ENCODE data around the gene REV1. TPM values are rescaled to one million over a fixed set of nuclear protein-coding genes. Genes with fewer than 3 reads are reported as not detected.

Gene REV1
- total and polyA plus RNA-seq, 2 of the 13 experiments (the other 11 are each of a cell fraction or from before 2014, with no cell fraction given) = 49.1 to 71.8 TPM

- TF ChIP-seq ZBTB40 (IDR thresholded peaks at IDR 0.05) (no peak), ZBTB40 (CRISPR knock-in tag; IDR thresholded peaks at IDR 0.05) (no peak), FIP1L1 (IDR thresholded peaks at IDR 0.05; ENCODE audit: borderline replicate concordance, insufficient read depth, low read depth, low read length) (no peak), MBD4 (IDR thresholded peaks at IDR 0.05; ENCODE audit: borderline replicate concordance, low read length) (0 out of 2 replicates have a peak, but pooled peaks have one; percentile 10), ZNF124 (CRISPR knock-in tag; IDR thresholded peaks at IDR 0.05) (no peak), ZFP36L1 (CRISPR knock-in tag; IDR thresholded peaks at IDR 0.05) (peak; percentile 76; the same call in 1 of the 2 replicates), ZNF792 (CRISPR knock-in tag; IDR thresholded peaks at IDR 0.05) (no peak), NFAT5 (CRISPR knock-in tag; IDR thresholded peaks at IDR 0.05) (no peak), ZBTB26 (CRISPR knock-in tag; IDR thresholded peaks at IDR 0.05; ENCODE audit: borderline replicate concordance) (no peak), SNAPC2 (CRISPR knock-in tag; IDR thresholded peaks at IDR 0.05) (no peak), FOXP1 (IDR thresholded peaks at IDR 0.05) (no peak), FOXP1 (CRISPR knock-in tag; IDR thresholded peaks at IDR 0.05) (no peak), ZMYM4 (CRISPR knock-in tag; IDR thresholded peaks at IDR 0.05) (no peak; the same call in 1 of the 2 replicates), HDAC2 (CRISPR knock-in tag; IDR thresholded peaks at IDR 0.05) (peak; percentile 51; the same call in 1 of the 2 replicates)
Observed at GRCh38 chr2:99403524-99403923, 86.3 kb downstream of the REV1 start (continued).
